ENCODE data around the gene RIOK3. TPM values are rescaled to one million over a fixed set of nuclear protein-coding genes. Genes with fewer than 3 reads are reported as not detected.
"Not testable (repeated sequence)": the region's sequence is repeated elsewhere in the genome, so short reads cannot be mapped to it uniquely, and the experiment has no call there.

Gene RIOK3
- polyA plus RNA-seq, 3 donors, result 33.1 to 37.2 (median 35.0) TPM

GRCh38 chr18:23485386-23485785 is 32.3 kb downstream of the RIOK3 start:
- WGBS, 3 donors, result 68 to 95% (median 84%) methylated on average over 7 of the region's 7 CpGs
- H3K27ac ChIP-seq (ENCODE audit: low read depth, low read length), result no peak overlapping the region

GRCh38 chr18:23487738-23488570 is 34.9 kb downstream of the RIOK3 start:
- no peak overlapping the region for H3K27ac ChIP-seq (ENCODE audit: low read depth, low read length)
- WGBS, 3 donors, result 28 to 44% (median 34%) methylated on average over 14 of the region's 14 CpGs

- 85 to 96% (median 92%) methylated on average over 4 to 5 of the region's 5 CpGs for whole genome bisulfite sequencing, 3 donors
- H3K27ac ChIP-seq (ENCODE audit: low read depth, low read length), result not testable (repeated sequence)
These were observed 36.5 kb downstream of the RIOK3 start for GRCh38 chr18:23489586-23489985.

GRCh38 chr18:23493654-23494053 is 40.6 kb downstream of the RIOK3 start:
- 83 to 92% (median 87%) methylated on average over 1 of the region's 1 CpG for WGBS, 3 donors
- H3K27ac ChIP-seq (ENCODE audit: low read depth, low read length), result no peak overlapping the region

GRCh38 chr18:23494992-23495391 is 41.9 kb downstream of the RIOK3 start:
- H3K27ac ChIP-seq (ENCODE audit: low read depth, low read length), result no peak overlapping the region
- 79 to 85% (median 84%) methylated on average over 1 of the region's 1 CpG for WGBS, 3 donors

- H3K27ac ChIP-seq (ENCODE audit: low read depth, low read length), result no peak overlapping the region
- WGBS, 3 donors, result 62 to 76% (median 66%) methylated on average over 12 of the region's 12 CpGs
These were observed 42.8 kb downstream of the RIOK3 start for GRCh38 chr18:23495723-23496440.

- no peak overlapping the region for H3K27ac ChIP-seq (ENCODE audit: low read depth, low read length)
- 54 to 89% (median 65%) methylated on average over 2 of the region's 2 CpGs for WGBS, 3 donors
These were observed 45.0 kb downstream of the RIOK3 start for GRCh38 chr18:23498117-23498516.

GRCh38 chr18:23498877-23499276 is 45.8 kb downstream of the RIOK3 start:
- 27 to 36% (median 34%) methylated on average over 5 of the region's 5 CpGs for WGBS, 3 donors
- H3K27ac ChIP-seq (ENCODE audit: low read depth, low read length), result no peak overlapping the region

GRCh38 chr18:23499291-23499781 is 46.2 kb downstream of the RIOK3 start:
- H3K27ac ChIP-seq (ENCODE audit: low read depth, low read length), result no peak overlapping the region
- 49 to 69% (median 53%) methylated on average over 11 of the region's 11 CpGs for WGBS, 3 donors

GRCh38 chr18:23501626-23502025 is 48.5 kb downstream of the RIOK3 start:
- no peak overlapping the region for H3K27ac ChIP-seq (ENCODE audit: low read depth, low read length)
- 69 to 88% (median 87%) methylated on average over 6 of the region's 6 CpGs for WGBS, 3 donors

- H3K27ac ChIP-seq (ENCODE audit: low read depth, low read length), result no peak overlapping the region
- WGBS, 3 donors, result 17 to 25% (median 22%) methylated on average over 6 of the region's 6 CpGs
These were observed 49.5 kb downstream of the RIOK3 start for GRCh38 chr18:23502516-23503037.

- 0 to 1% (median 0%) methylated on average over 101 to 110 of the region's 110 CpGs for WGBS, 3 donors
- H3K27ac ChIP-seq (ENCODE audit: low read depth, low read length), result no peak within 1 kb of the TSS
These were observed 50.2 kb downstream of the RIOK3 start, which contains the start of gene RMC1 for GRCh38 chr18:23503038-23503962. Gene RMC1, plus strand, starts transcription at chr18:23503511. Its CDS starts 108 bp downstream, at chr18:23503619.

GRCh38 chr18:23503963-23504344 is 50.9 kb downstream of the RIOK3 start:
- 2 to 5% (median 3%) methylated on average over 21 of the region's 21 CpGs for WGBS, 3 donors
- no peak overlapping the region for H3K27ac ChIP-seq (ENCODE audit: low read depth, low read length)

GRCh38 chr18:23504720-23505119 is 51.6 kb downstream of the RIOK3 start:
- WGBS, 3 donors, result 33 to 86% (median 85%) methylated on average over 3 of the region's 3 CpGs
- H3K27ac ChIP-seq (ENCODE audit: low read depth, low read length), result no peak overlapping the region

GRCh38 chr18:23506393-23506792 is 53.3 kb downstream of the RIOK3 start:
- no peak overlapping the region for H3K27ac ChIP-seq (ENCODE audit: low read depth, low read length)

GRCh38 chr18:23510923-23511322 is 57.8 kb downstream of the RIOK3 start:
- H3K27ac ChIP-seq (ENCODE audit: low read depth, low read length), result not testable (repeated sequence)
- 95 to 100% (median 95%) methylated on average over 2 of the region's 2 CpGs for WGBS, 3 donors

More at GRCh38 chr18:23506393-23506792, 53.3 kb downstream of the RIOK3 start:
- 77 to 95% (median 87%) methylated on average over 6 of the region's 6 CpGs for WGBS, 3 donors

GRCh38 chr18:23512216-23512615 is 59.1 kb downstream of the RIOK3 start:
- 84 to 92% (median 86%) methylated on average over 7 of the region's 7 CpGs for WGBS, 3 donors
- not testable (repeated sequence) for H3K27ac ChIP-seq (ENCODE audit: low read depth, low read length)

GRCh38 chr18:23512641-23513040 is 59.6 kb downstream of the RIOK3 start:
- no peak overlapping the region for H3K27ac ChIP-seq (ENCODE audit: low read depth, low read length)
- WGBS, 3 donors, result 94 to 100% (median 96%) methylated on average over 1 of the region's 1 CpG
